NCI-H2227 (cell line): ENCODE data around the gene F13A1.
A peak's percentile ranks its signal among the peaks of the same experiment; 100 is the strongest.

Experiments
- DNase-seq: peaks from one replicate; lab custom pipeline; 2025; ENCODE audit not compliant: unreplicated experiment; lab: John Stamatoyannopoulos, UW

F13A1 gene

DNA sequence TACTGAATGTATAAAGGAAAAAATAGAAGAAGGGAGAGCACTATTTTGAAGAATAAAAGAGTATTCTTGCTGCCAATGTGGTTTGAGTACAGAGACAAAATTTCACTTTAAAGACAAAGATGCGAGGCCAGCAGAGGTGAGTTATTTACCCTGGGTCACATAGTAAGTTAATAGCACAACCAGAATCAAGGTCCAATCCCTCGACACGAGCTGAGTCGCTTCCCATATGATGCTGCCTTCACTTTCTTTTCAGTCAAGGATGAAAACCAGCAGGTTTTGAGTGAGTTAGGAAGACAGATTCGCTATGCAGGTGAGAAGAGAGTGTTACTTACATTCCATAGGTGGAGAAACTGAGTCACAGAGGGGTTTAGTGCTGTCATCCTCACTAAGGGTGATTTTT, 75.8 kb downstream of the F13A1 start:
- no peak for DNase-seq

DNA sequence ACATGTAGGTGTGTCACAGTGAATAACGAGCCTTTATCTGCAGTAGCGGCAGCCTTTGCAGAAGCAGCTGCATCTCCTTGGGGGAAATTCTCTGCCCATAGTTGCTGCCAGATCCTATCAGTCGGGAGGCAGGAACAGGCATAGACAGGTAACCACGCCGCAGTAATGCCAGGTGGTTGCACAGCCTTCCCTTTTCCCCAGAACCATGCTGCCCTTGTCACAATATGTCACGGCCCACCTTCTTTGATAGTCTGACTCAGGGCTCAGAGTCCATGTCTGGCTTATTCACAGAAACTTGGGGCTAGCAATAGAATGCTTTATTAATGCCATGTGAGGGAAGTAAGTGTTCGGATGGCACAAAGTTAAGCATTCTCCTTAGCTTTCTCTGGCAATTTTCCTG, 76.6 kb downstream of the F13A1 start:
- DNase-seq: no peak

DNA sequence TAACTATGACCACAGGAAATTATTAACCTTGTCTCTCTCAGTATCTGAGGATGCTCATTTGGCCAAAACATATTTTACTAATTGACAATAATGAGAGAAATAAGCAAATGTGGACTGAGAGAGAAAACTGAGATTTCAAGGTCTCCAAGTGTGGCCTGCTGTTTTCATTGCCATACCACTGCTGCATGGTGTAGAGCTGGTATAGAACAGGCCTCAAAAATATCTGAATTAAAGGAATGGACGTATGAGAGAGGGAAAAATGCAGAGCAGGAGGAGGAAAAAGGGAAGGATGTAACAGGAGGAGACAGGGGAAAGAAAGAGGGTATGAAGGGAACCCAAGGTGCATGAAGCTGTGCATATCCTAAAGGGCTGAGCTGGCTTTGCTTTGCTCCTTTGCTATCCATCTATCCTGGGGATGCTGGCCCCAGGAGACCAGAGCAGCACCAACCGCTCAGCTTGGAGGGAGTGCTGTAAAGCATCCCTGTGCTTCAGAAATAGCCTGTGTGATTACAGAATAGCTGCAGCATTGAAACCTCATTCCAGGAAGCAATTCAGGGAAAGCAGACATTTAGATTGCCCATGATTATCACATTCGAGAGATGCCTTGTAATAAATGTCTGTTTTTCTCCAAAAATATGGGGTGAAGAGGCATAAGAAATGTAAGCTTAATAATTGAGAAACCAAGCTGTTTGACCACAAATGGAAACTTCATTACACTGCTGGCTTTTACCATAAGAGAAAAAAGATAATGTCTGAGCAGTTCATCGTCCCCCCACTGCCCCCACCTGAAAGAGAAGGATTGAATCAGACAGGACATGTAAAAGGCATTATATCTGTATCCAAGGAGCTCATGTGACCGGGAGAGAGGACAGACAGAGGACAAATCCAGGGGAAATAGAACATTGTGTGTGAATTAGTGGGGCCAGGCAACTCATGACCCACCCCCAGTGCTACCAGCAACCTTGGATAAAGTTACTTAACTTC, 80.6 kb downstream of the F13A1 start:
- no peak for DNase-seq

DNA sequence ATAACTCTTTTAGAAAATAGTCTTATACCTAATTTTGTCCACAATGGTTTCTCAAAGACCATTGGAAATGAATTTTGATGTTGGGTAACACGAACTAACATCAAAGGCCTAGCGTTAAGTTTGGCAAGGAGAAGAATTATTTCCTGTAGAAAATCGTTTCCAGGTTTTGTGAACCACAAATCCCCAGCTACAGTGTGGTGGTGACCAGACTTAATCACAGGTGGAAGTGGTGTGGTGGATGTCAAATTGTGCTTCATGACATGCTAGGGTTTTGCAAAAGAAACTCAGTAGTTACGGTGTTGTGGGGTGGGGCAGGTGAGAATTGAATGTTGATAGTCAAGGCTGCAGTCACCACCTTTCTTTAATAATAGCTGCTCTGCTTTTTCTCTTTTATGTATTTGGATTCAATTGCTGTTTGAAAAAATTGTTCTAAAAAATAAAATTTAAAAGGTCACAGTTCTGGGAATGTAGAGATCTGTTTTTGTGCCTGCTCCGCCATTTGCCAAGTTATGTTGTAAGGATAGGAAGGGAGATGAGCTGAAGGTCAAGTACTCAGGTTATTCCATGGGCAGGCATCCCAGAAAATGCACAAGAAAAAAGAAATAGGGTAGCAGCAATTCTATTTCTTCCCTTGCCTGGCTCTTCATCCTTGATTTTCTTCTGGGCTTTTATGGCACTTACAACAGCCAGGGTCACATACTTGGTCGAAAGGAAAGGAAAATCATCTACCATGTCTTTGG, 83.6 kb downstream of the F13A1 start:
- no peak for DNase-seq

DNA sequence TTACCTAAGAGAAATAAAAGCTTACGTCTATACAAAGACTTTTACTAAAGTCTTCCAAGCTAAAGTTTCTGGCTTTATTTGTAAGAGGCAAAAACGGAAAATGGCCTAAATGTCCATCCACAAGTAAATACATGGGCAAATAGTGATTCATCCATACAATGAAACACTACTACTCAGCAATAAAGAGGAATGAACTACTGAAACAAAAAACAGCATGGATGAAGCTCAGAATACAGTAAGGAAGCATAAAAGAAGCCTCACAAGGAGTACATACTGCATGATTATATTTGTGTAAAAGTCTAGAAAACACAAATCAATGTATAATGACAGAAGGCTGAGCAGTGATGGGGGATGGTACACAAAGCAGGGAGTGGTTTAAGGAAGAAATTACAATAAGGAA, 84.7 kb downstream of the F13A1 start:
- DNase-seq: no peak

DNA sequence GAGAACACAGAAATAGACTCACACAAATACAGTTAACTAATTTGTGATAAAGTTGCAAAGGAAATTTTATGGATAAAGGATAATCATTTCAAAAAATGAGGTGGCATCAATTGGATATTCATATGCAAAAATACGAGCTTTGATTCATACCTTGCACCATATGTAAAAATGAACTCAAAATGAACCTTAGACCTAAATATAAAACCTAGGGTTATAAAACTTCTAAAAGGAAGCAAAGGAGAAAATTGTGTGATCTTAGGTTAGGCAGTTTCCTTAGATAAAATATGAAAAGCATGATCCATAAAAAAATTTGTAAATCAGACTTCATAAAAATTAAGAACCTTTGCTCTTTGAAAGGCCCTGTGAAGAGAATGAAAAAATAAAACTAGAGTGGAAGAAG, 85.5 kb downstream of the F13A1 start:
- DNase-seq: no peak

DNA sequence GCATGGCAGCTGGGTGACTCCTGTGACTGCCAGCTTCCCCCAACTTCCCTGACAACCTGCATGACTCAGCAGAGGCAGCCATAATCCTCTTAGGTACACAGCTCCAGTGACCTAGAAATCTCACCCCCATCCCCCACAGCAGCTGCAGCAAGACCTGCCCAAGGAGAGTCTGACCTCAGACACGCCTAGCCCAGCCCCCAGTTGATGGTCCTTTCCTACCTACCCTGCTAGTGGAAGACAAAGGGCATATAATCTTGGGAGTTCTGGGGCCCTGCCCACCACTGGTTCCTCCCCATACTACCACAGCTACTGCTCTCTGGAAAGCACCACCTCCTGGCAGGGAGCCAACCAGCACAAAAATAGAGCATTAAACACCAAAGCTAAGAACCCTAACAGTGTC, 90.2 kb downstream of the F13A1 start:
- DNase-seq: no peak

DNA sequence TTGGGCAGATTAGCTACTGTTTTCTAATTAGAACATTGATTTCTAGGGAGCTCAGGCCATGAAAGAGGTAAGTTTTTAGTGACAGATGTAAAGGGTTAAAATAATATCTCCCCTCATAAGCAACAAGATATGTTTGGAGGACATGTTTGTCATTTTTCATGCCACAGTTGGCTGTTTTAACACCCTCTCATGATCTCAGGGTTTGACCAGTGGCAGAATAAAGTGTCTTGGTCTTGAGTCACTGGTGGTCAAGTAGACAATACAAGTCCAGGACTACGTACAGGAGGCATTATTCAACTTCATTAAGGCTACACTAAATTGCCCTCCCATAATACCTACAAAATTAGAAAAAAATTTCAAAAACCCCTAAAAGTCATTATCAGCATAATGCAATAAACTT, 92.6 kb downstream of the F13A1 start:
- no peak for DNase-seq

DNA sequence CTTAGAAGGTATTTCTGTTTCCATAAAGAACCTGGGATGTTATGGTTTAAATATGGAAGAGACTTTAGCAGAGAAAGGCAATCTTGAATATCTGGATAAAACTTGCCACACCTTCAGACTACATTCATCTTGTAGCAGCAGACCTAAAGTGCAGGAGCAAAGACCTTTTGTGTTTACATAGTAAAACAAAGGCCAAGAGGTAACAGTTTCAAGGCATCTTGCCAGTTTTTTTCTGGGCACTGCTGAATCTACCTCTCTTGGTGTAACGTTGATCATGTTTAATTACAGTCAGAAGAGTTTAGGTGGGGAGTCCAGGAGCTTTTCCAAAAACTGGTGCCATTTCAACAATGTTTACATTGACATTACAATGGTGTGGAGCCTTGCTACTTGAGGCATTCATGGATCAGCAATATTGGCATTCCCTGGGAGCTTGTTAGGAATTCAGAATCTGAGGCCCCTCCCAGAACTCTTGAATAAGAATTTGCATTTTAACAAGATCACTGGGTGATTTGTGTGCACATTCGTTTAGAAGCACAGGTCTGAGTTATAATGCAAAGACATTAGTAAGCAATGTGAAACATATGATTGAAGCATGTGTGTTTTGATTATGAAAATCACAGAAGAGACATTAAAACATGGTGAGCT, 94.5 kb downstream of the F13A1 start:
- DNase-seq: no peak

DNA sequence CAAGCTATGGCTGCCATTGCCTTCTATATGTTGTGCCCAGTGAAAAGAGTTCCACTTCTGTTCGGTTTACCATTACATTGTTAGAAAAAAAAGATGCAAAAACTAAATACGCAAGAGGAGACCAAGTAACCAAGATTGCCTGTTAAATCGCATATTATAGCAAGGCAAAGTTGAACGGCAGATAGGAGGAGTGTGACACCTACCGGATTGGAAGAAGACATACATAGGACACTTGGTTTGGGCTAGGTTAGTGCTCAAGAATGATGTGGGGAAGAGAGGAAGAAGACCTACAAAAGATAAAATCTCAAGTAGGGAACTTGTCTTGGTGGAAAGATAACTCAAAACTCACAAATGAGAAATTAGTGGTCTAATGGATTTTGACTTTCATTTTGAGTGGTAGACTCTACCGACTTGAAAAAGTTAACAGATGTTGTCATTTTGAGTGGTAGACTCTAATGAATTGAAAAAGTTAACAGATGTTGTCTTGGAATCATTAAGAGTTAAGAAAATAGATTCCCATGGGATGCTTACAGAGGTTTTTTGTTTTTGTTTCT, 95.5 kb downstream of the F13A1 start:
- DNase-seq: peak; percentile 19

DNA sequence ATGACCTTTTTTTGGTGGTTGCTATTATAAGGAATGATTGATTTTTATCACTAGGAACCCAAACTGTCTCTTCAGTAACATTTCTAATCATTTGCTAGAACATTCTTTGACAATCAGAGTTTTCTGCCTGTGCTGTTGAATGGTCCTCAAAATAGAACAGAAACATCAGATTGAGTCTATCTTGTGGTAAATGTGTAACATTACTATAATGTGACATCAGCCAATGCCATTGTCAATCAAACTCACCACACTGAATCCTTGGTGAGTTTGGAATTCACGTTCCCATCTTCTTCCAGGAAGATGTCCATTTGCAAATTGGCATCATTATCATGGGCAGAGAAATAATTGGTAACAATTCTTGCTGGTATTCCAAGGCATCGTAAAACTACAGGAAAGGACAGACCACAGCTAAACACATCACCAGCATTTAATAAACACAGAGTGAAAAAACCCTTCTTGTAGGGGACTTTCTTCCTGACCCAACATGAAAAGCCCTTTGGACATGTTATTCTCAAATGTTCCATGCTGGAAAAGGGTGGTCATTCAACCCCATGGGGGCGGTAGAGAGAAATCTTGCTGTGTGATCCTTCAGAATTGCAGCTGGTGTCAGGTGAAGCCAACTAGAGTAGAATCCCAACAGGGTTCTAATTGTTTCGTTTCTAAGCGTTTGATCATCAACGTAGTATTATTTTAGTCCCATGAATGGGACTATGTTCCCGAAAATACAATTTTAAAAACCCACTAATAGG, 98.5 kb downstream of the F13A1 start:
- DNase-seq: no peak

DNA sequence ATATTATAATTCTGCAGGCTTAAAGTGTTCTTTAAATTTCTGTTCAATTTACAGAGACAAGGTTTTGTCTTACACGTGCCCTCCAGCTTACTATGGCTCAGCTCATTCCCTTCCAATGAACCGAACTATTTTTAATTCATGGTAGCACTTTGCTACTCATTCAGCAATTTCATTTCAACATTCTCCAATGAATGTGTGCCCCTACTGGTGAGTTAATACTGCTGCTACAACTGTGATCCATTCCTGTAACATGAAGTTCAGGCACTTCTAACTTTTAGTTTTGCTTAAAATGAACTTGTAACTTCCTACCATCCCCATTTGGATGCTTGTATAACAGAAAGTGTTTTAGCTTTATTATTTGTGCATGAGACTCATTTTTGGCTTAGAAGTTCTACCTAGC, 99.7 kb downstream of the F13A1 start:
- no peak for DNase-seq

DNA sequence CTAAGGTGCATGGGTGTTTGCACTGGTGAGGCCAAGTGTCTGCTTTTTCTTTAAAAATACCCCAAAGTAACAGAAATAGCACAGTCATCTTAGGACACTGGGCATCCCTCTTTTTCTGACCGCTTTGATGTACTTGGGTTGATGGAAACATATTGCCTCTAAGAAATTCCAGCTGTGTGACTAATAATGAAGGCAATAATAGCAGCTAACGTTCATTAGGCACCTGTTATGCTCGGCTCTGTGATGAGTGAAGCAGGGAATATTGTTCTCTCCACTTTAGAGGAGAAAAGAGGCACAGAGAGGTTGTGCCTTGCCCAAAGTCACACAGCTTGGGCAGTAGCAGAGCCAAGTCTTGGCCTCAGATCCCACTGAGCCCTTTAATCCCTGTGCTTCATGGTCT, 100.7 kb downstream of the F13A1 start:
- no peak for DNase-seq

DNA sequence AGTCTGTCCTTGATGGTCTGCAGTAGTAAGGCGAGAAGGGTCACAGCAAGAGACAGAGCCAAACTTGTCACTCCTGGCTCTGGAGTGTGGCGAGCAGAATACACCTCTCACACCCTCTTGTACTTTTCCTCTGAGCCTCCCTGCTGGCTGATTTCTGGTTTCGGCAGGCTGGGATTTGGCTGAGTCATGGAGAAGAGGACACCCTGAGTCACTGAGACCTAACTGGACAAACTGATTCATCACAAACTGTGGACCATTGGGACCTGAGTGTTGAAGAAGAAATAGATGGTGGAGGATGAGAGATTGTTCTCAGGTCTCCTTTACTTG, 101.7 kb downstream of the F13A1 start:
- no peak for DNase-seq

DNA sequence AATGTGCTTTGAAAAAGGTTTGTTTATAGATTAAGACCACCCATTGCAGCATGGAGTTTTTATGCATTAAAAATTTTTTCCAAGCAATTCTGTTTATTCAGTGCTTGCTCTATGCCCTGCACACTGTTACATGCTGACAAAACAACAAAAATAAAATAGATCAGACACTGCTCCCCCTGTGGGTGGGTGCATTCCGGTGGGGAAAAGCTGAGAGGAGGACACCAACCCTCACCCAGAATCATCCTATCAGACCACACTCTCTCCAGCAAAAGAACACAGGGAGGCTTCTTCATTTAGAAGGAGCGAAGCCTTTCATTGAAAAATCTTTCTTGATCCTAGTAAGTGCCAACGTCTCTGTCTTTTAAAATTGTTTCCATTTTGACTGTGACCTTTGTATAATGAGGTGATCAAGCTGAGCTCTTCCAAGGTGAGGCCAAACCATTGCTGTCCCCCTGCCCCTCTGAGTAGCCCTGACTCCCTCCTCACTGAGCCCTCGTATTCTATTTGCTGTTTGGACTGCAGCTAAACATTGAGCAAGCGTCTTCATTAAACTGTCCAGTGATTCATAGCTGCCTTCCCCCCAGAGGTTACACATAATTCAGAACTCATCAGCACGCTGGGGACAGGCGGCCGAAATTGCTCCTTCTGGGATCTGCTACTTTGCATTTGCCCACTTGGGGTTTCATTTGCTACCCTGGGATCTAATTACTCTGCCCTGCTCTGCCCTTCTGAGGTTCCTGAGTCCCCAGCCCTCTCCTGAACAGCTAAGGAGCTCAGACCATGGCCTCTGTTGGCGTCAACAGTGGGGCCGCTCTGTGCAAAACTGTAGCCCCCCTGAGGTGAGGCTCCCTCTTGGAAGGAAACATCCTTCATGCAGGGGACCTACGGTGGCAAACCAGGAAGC, 102.4 kb downstream of the F13A1 start:
- DNase-seq: no peak

DNA sequence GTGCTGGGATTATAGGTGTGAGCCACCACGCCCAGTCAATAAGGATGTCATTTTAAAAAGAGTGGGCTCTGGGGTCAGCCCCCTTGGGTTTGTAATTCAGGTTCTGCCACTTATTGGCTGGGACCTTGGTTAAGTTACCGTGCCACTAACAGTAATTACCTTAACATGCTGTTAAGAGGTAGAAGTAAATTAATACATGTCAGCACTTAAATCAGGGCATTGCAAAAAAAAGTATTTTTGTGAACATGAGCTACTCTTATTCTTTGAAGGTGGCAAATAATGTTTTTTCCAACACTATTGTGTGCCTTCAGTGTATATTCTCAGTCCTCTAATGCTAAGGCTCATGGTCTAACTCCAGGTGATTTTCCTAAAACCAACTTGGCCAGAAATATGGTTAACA, 109.5 kb downstream of the F13A1 start:
- no peak for DNase-seq

DNA sequence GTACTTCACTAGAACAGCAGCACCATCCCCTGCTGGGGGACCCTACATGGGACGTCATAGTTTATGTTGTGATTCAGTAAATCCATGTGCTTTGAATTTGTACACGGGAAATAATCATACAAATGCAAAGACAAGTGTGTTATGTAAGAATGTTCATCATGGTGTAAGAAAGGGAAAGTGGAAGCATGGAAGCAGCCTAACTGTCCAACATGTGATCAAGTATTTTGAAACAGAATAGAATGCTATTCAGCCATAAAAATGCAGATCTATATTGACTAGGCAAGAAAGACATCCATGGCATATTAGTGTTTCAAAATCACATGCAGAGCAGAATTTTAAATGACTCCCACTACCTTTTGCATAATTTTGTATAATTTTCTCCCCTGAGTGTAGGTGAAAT, 117.6 kb downstream of the F13A1 start:
- DNase-seq: no peak

DNA sequence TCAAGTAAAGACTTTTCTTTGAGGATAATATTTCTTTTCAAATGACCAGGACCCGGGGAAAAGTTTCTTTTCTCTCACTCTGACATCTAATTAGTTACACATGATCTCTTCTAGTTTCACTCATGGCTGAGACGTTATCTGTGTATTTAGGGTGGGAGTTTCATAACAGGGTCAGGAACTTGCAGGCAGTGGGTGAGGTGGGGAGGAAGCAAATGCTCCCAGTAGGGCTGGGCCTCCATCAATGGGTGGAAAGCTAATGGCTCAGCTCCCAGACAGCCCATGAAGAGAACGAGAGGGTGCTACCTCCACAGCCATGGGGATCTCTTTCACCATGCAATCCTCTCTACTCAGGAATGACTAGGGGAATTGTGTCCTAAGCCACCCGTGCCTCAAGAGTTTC, 119.3 kb downstream of the F13A1 start:
- DNase-seq: no peak

DNA sequence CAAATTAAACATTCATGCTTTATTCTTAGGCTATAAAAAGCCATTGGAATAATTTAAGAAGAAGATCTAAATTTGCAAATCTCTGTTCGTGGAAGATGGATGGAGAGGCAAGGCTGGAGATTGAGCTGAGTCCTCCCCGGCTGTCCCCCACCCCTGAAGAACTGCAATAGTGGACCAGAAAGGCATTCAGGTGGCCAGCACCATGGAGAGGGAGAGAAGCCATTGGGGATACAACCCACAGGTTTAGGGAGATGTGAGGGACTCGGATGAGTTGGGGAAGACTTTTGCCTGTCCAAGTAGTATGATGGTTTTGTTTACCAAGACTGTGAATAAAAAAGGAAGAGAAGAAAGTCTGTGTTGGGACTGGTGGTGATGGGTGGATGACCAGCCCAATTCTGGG, 120.8 kb downstream of the F13A1 start:
- DNase-seq: no peak

DNA sequence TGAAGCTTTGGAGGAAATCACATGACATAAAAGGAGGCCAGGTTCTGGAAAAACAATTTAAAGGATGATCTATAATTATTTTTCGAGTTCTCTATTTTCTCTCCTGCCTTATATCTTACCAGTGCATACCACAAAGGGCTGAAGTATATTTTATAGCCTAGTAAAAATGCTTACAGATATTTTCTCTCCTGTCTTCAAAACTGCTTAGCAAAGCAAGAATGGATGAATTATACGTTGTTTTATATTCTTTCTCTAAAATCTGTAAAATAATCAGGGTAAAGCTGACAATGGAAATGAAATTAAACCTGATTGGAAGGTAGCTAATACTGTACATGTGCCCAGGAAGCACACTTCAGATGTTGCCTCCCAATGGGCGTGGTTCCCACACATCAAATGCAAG, 123.7 kb downstream of the F13A1 start:
- no peak for DNase-seq
